H9 (cell line): ENCODE measurements around the gene TBC1D8. TPM values are rescaled to one million over a fixed set of nuclear protein-coding genes. Genes with fewer than 3 reads are reported as not detected.

Experiments used
- DNase-seq: peaks from one replicate; pipeline ENCODE4 v3.0.0-alpha.2; 2017
- H2AFZ ChIP-seq: one replicate; pipeline ENCODE4 v1.6.1; 2013; ENCODE audit warnings: mild to moderate bottlenecking, low read length, control low read depth, moderate library complexity
- H2AK5ac ChIP-seq: 2 replicates; pipeline ENCODE4 v1.6.1; 2013; ENCODE audit warnings: low read length, control low read depth, mixed read lengths; ENCODE audit not compliant: insufficient read length
- H2BK120ac ChIP-seq: one replicate; pipeline ENCODE4 v1.6.1; 2013; ENCODE audit warnings: low read depth, mild to moderate bottlenecking, low read length, control low read depth, inconsistent platforms; ENCODE audit not compliant: poor library complexity, severe bottlenecking
- H2BK12ac ChIP-seq: 2 replicates; pipeline ENCODE4 v1.6.1; 2013; ENCODE audit warnings: low read length, control low read depth, mixed read lengths, low read depth; ENCODE audit not compliant: insufficient read length
- H2BK15ac ChIP-seq: 2 replicates; pipeline ENCODE4 v1.6.1; 2013; ENCODE audit warnings: low read depth, low read length, control low read depth
- H2BK20ac ChIP-seq: one replicate; pipeline ENCODE4 v1.6.1; 2013; ENCODE audit warnings: low read depth, mild to moderate bottlenecking, low read length, control low read depth, inconsistent platforms; ENCODE audit not compliant: poor library complexity, severe bottlenecking
- H2BK5ac ChIP-seq: 2 replicates; pipeline ENCODE4 v1.6.1; 2013; ENCODE audit warnings: low read length, control low read depth, mixed read lengths; ENCODE audit not compliant: insufficient read length
- H3K14ac ChIP-seq: 2 replicates; pipeline ENCODE4 v1.6.1; 2013; ENCODE audit warnings: low read length, control low read depth; ENCODE audit not compliant: insufficient read depth
- H3K18ac ChIP-seq: 2 replicates; pipeline ENCODE4 v1.6.1; 2013; ENCODE audit warnings: low read depth, mild to moderate bottlenecking, mixed read lengths, low read length, control low read depth; ENCODE audit not compliant: insufficient read length
- H3K23ac ChIP-seq: 2 replicates; pipeline ENCODE4 v1.6.1; 2013; ENCODE audit warnings: low read length, control low read depth, mixed read lengths, low read depth; ENCODE audit not compliant: insufficient read length
- H3K23me2 ChIP-seq: 2 replicates; pipeline ENCODE4 v1.6.1; 2013; ENCODE audit warnings: low read depth, mild to moderate bottlenecking, mixed read lengths, low read length, control low read depth; ENCODE audit not compliant: insufficient read length, poor library complexity, severe bottlenecking
- H3K27ac ChIP-seq: 2 replicates; pipeline ENCODE4 v1.5.1; 2013; ENCODE audit warnings: low read length, control low read depth, mixed read lengths, low read depth; ENCODE audit not compliant: insufficient read length
- H3K27me3 ChIP-seq: 2 replicates; pipeline ENCODE4 v1.6.1; 2013; ENCODE audit warnings: low read length, control low read depth, inconsistent platforms; ENCODE audit not compliant: insufficient read depth
- H3K4ac ChIP-seq: 2 replicates; pipeline ENCODE4 v1.6.1; 2013; ENCODE audit warnings: low read depth, mild to moderate bottlenecking, control low read depth, inconsistent platforms, low read length, moderate library complexity
- H3K4me1 ChIP-seq: 2 replicates; pipeline ENCODE4 v1.6.1; 2013; ENCODE audit warnings: low read length, control low read depth, inconsistent platforms; ENCODE audit not compliant: insufficient read depth
- H3K4me2 ChIP-seq: 2 replicates; pipeline ENCODE4 v1.6.1; 2013; ENCODE audit warnings: low read length, control low read depth, mixed read lengths; ENCODE audit not compliant: insufficient read length, insufficient read depth
- H3K56ac ChIP-seq: 2 replicates; pipeline ENCODE4 v1.6.1; 2013; ENCODE audit warnings: low read depth, mild to moderate bottlenecking, mixed read lengths, low read length, control low read depth; ENCODE audit not compliant: insufficient read length
- H3K79me1 ChIP-seq: 2 replicates; pipeline ENCODE4 v1.6.1; 2013; ENCODE audit warnings: low read depth, mild to moderate bottlenecking, moderate library complexity, low read length, control low read depth, inconsistent platforms; ENCODE audit not compliant: insufficient read depth, poor library complexity, severe bottlenecking
- H3K79me2 ChIP-seq: 2 replicates; pipeline ENCODE4 v1.6.1; 2013; ENCODE audit warnings: low read length, control low read depth, inconsistent platforms; ENCODE audit not compliant: insufficient read depth
- H3K9ac ChIP-seq: 2 replicates; pipeline ENCODE4 v1.6.1; 2013; ENCODE audit warnings: low read length, control low read depth, mixed read lengths; ENCODE audit not compliant: insufficient read length; ENCODE audit errors: extremely low read depth
- H3K9me3 ChIP-seq: one replicate; pipeline ENCODE4 v1.6.1; 2013; ENCODE audit warnings: low read depth, low read length, inconsistent platforms; ENCODE audit not compliant: control insufficient read depth
- H3T11ph ChIP-seq: one replicate; pipeline ENCODE4 v1.6.1; 2013; ENCODE audit warnings: mild to moderate bottlenecking, low read length, control low read depth, inconsistent platforms
- H4K20me1 ChIP-seq: one replicate; pipeline ENCODE4 v1.6.1; 2013; ENCODE audit not compliant: control insufficient read depth, insufficient read length, insufficient read depth
- H4K5ac ChIP-seq: 2 replicates; pipeline ENCODE4 v1.6.1; 2013; ENCODE audit warnings: low read depth, mild to moderate bottlenecking, mixed read lengths, low read length, control low read depth; ENCODE audit not compliant: insufficient read length
- H4K8ac ChIP-seq: replicated peaks from 2 replicates; pipeline ENCODE4 v1.6.1; 2013; ENCODE audit warnings: low read length, control low read depth, mixed read lengths, low read depth; ENCODE audit not compliant: insufficient read length
- H4K91ac ChIP-seq: 2 replicates; pipeline ENCODE4 v1.6.1; 2013; ENCODE audit warnings: low read depth, mild to moderate bottlenecking, moderate library complexity, mixed read lengths, low read length, control low read depth; ENCODE audit not compliant: insufficient read length
- H3K27ac Mint-ChIP-seq, 3 experiments: 2 replicates in 2 of 3; 3 replicates in 1 of 3; pipeline ENCODE4 v1.8.0; 2020 to 2021; ENCODE audit warnings: mixed read lengths in 3 of 3, mild to moderate bottlenecking in 1 of 3, moderate library complexity in 1 of 3
- H3K27me3 Mint-ChIP-seq: 2 replicates; pipeline ENCODE4 v1.8.0; 2021; ENCODE audit warnings: low read depth, mild to moderate bottlenecking, moderate library complexity, mixed read lengths
- H3K36me3 Mint-ChIP-seq, 3 experiments: 2 replicates in 2 of 3; 3 replicates in 1 of 3; pipeline ENCODE4 v1.8.0; 2020 to 2021; ENCODE audit warnings: low read depth in 3 of 3, mixed read lengths in 3 of 3; ENCODE audit not compliant: insufficient read depth in 1 of 3
- H3K4me1 Mint-ChIP-seq, 2 experiments: 2 replicates each; pipeline ENCODE4 v1.8.0; 2020; ENCODE audit warnings: mixed read lengths in 2 of 2
- H3K4me3 Mint-ChIP-seq, 2 experiments: 2 replicates in 1 of 2; 3 replicates in 1 of 2; pipeline ENCODE4 v1.8.0; 2020 to 2021; ENCODE audit warnings: mild to moderate bottlenecking in 2 of 2, mixed read lengths in 2 of 2, moderate library complexity in 1 of 2
- H3K9me3 Mint-ChIP-seq, 2 experiments: 2 replicates in 1 of 2; 3 replicates in 1 of 2; pipeline ENCODE4 v1.8.0; 2020; ENCODE audit warnings: mild to moderate bottlenecking in 2 of 2, mixed read lengths in 2 of 2, moderate library complexity in 1 of 2
- WGBS: extraction: QIAGEN DNeasy Blood & Tissue Kit; methylation state at CpG from one replicate; pipeline ENCODE4 v1.1.7; 2013; ENCODE audit warnings: missing lambda C conversion rate, low lambda C conversion rate, mixed read lengths; ENCODE audit not compliant: insufficient read length; ENCODE audit errors: extremely low coverage; 5-methylcytosine and 5-hydroxymethylcytosine counted together
- total RNA-seq: library from RNA; stranded (reverse); gene quantifications from 2 replicates; pipeline ENCODE4 v1.2.1, GENCODE V29; 2021
- TF ChIP-seq, protein P1 (sequence below): fragments of 200-600 bp; sonication (generic); conservative IDR thresholded peaks from 3 replicates; pipeline ENCODE4 v1.8.0; 2021; ENCODE audit warnings: antibody characterized with exemption, mild to moderate bottlenecking

The TBC1D8 gene
- total RNA-seq, 1 experiment from 2014 or later, result 16.6 TPM

DNA sequence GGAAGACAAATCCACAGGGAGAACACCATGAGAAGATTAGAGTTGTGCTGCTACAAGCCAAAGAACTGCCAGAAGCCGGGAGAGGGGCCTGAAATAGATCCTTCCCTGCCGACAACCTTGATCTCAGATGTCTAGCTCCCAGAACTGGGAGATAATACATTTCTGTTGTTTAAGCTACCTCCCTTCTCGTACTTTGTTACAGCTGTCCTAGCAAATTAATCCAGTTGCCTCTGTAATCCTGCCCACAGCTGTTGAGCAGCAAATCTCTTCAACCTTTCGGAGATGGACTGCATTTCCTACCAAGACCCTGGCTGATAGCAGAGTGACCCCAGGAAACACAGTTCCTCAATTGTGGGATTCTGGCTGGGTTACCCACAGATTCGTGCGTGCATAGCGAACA lies 2.6 kb upstream of the TBC1D8 start:
- Histone ChIP-seq H3K9me3 (no peaks in the 10 kb centered on the region), H2BK12ac (no peak overlapping the region), H4K91ac (no peak overlapping the region), H2BK5ac (no peak overlapping the region), H4K8ac (no peak overlapping the region), H3K18ac (no peak overlapping the region), H3T11ph (no peak overlapping the region), H3K4me2 (no peak overlapping the region), H4K20me1 (no peaks in the 10 kb centered on the region), H4K5ac (no peak overlapping the region), H3K27ac (no peak overlapping the region), H2BK120ac (no peak overlapping the region), H3K23ac (no peak overlapping the region), H3K79me1 (no peaks in the 10 kb centered on the region), H2BK15ac (no peak overlapping the region), H2AFZ (no peak overlapping the region), H3K79me2 (peaks cover 4% of the 10 kb centered on the region; the same call in 1 of the 2 replicates), H2BK20ac (no peak overlapping the region), H3K56ac (no peak overlapping the region), H3K27me3 (no peaks in the 10 kb centered on the region; the same call in 1 of the 2 replicates), H3K4me1 (peaks cover 3% of the 10 kb centered on the region; the same call in 1 of the 2 replicates), H3K23me2 (peaks cover 19% of the 10 kb centered on the region), H3K14ac (no peak overlapping the region), H3K9ac (no peak overlapping the region), H2AK5ac (no peak overlapping the region), H3K4ac (no peak overlapping the region)
- H3K4me3 Mint-ChIP-seq, result no peak overlapping the region
- no peak overlapping the region for H3K27ac Mint-ChIP-seq
- TF ChIP-seq, protein P1, sequence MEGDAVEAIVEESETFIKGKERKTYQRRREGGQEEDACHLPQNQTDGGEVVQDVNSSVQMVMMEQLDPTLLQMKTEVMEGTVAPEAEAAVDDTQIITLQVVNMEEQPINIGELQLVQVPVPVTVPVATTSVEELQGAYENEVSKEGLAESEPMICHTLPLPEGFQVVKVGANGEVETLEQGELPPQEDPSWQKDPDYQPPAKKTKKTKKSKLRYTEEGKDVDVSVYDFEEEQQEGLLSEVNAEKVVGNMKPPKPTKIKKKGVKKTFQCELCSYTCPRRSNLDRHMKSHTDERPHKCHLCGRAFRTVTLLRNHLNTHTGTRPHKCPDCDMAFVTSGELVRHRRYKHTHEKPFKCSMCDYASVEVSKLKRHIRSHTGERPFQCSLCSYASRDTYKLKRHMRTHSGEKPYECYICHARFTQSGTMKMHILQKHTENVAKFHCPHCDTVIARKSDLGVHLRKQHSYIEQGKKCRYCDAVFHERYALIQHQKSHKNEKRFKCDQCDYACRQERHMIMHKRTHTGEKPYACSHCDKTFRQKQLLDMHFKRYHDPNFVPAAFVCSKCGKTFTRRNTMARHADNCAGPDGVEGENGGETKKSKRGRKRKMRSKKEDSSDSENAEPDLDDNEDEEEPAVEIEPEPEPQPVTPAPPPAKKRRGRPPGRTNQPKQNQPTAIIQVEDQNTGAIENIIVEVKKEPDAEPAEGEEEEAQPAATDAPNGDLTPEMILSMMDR, result no peak
- H3K36me3 Mint-ChIP-seq, result no peaks in the 10 kb centered on the region
- H3K9me3 Mint-ChIP-seq, result no peaks in the 10 kb centered on the region
- no CpG with 5 or more reads among the region's 7 CpGs for WGBS
- DNase-seq, result no peak
- peaks cover 30 to 32% of the 10 kb centered on the region in 2 experiments for H3K4me1 Mint-ChIP-seq
- H3K27me3 Mint-ChIP-seq, result peaks cover 18% of the 10 kb centered on the region
